Measurements from ENCODE around the gene TM9SF2. TPM values are rescaled to one million over a fixed set of nuclear protein-coding genes. Genes with fewer than 3 reads are reported as not detected.
"Not testable (repeated sequence)": the region's sequence is repeated elsewhere in the genome, so short reads cannot be mapped to it uniquely, and the experiment has no call there.

The TM9SF2 gene
- total RNA-seq, 1 donor from 2014 or later: 59.9 TPM

DNA sequence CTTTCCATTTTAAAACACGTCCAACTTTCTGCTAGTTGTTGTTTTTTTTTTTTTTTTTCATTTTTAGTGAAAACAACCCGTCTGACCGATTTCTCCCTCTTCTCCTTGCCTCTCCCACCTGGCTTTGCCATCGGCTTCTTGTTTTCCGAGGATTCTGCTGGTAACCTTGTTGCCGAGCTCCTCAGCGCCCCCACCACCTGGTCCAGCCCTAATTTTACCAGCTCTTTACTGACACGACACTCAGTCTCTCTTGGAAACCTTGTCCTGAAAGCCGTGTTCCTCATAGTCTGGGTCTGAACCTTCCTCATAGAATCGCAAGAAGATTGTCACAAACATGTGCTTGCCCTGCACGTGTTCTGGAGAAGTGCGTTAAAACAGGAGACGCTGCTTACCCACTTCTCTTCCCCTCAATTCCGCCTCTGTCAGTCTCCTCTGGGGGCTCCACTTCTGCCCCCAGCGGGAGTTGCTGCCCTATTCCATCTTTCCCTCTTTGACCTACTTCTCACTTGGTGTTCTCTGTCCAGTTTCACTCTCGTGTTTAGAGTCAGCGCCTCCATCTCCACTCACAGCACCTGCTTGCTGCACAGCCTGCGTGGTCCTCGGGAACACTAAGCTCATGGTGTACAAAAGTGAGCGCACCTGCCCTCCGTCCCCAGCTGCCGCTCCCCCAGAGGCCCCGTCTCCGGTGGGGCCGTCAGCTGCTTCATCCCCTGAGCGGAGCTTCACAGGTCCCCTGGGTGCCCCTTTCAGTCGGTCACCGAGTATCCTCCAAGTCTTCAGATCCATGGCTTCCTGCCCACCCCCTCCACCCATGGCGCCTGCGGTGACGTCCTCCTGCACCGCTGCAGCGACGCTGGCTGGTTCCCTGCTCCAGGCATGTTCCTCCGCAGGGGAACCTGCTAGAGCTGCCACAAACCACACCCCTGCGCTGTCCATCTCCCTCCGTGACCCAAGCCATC lies 65.1 kb downstream of the TM9SF2 start:
- intact Hi-C loops (cut with micrococcal nuclease): no loop called here
- no peak for ATAC-seq
- no peak for DNase-seq

- DNase-seq; intact Hi-C loops (cut with micrococcal nuclease); ATAC-seq: not testable (repeated sequence)
Measured at GRCh38 chr13:99568901-99569300, 67.6 kb downstream of the TM9SF2 start.

DNA sequence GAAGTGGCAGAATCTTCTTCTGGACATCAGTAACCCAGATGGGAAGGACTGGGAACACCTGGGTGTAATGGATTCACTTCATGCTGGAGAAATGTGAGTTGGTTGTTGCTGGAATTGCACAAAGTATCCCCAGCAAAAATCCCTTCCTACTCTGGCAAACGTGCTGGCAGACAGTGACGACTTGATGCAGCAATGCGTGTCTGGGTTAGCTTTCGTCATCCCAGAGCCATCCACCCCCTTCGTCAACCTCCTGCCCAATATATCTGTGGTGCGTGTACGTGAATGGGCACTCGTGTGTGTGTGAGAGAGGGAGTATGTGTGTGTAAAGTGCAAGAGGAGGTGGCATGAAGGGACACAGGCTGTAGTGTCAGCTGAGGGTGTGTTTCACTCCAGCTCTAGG lies 70.9 kb downstream of the TM9SF2 start:
- DNase-seq (no peak), ATAC-seq (no peak)
- intact Hi-C loops (cut with micrococcal nuclease): no loop called here

DNA sequence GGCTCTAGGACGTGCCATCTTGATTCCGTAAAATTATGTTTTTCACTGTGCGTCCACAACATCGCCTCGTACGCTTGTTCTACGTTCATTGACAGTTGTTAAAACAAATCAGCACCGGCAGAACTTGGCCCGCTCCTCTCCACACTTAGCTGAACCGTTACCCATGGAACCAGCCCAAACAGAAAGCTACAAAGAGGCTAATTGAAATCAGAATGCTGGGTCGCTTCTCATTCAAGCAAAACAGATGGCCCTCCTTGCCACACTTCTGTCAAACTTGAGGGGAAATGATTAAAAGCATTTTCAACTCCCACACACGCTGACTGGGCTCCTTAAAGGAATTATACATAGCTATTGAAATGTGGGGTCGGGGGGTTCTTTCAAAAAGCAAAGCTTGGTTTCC lies 71.6 kb downstream of the TM9SF2 start:
- no peak for ATAC-seq
- intact Hi-C loops (cut with micrococcal nuclease): no loop called here
- no peak for DNase-seq

- ATAC-seq (no peak), DNase-seq (no peak)
- intact Hi-C loops (cut with micrococcal nuclease): no loop called here
Measured at GRCh38 chr13:99575376-99576120, 74.3 kb downstream of the TM9SF2 start.

GRCh38 chr13:99577934-99578917 lies 77.0 kb downstream of the TM9SF2 start:
- intact Hi-C loops (cut with micrococcal nuclease): no loop called here
- peak; percentile 48 for ATAC-seq
- DNase-seq: no peak

GRCh38 chr13:99580500-99581268 lies 79.4 kb downstream of the TM9SF2 start:
- ATAC-seq (no peak), DNase-seq (no peak)
- intact Hi-C loops (cut with micrococcal nuclease): no loop called here

DNA sequence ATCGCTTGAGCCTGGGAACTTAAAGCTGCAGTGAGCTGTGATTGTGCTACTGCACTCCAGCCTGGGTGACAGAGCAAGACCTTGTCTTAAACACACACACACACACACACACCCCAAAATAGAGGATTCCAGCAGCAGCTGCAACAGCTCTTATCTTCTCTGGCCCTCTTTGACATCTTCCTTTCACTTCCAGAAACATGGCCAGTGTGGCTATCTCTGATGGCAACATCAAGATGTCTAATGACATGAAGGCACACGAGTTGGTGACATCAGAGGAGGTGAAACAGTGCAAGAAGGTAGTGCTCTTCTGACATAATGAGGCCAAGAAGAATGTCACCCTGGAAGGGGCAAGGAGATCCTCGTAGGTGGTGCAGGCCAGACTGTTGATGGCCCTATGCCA lies 81.2 kb downstream of the TM9SF2 start:
- no peak for DNase-seq
- intact Hi-C loops (cut with micrococcal nuclease): no loop called here
- no peak for ATAC-seq

DNA sequence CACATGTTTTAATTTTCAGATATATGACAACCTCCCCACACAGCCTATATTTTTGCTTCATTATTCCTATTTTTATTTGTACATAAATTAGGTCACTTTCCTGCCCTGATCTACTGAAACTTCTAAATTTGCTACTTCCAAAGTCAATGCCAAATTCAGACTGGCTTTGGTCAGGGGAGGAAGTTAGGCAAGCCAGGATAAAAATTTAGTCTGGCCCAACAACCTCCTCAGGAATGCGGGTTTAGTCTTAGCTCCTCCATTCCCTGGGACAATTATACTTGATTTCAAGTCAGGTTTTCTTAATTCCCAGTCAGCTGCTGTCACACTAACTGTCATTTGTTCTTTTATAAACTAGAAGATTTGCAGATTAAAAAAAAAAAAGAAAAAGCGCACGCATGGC lies 84.3 kb downstream of the TM9SF2 start:
- no peak for DNase-seq
- no peak for ATAC-seq
- intact Hi-C loops (cut with micrococcal nuclease): no loop called here

DNA sequence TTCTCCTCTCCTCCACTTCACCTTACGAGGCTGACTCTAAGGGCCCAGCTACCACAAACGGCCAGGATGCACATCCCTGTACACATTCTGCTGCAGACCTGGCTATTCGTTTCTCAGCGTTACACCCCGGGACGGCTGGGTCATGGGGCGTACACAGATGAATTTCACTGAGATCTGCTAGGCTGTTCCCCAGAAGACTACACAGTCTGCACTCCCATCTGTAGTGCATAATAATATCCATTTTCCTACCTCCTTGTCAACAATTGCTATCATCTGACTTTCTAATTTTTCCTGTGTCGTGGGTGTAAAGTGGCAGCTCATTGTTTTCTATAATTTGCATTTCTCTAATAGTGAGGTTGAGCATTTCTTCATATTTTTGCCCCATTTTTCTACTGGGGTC lies 85.7 kb downstream of the TM9SF2 start:
- intact Hi-C loops (cut with micrococcal nuclease): no loop called here
- ATAC-seq (no peak), DNase-seq (no peak)

DNA sequence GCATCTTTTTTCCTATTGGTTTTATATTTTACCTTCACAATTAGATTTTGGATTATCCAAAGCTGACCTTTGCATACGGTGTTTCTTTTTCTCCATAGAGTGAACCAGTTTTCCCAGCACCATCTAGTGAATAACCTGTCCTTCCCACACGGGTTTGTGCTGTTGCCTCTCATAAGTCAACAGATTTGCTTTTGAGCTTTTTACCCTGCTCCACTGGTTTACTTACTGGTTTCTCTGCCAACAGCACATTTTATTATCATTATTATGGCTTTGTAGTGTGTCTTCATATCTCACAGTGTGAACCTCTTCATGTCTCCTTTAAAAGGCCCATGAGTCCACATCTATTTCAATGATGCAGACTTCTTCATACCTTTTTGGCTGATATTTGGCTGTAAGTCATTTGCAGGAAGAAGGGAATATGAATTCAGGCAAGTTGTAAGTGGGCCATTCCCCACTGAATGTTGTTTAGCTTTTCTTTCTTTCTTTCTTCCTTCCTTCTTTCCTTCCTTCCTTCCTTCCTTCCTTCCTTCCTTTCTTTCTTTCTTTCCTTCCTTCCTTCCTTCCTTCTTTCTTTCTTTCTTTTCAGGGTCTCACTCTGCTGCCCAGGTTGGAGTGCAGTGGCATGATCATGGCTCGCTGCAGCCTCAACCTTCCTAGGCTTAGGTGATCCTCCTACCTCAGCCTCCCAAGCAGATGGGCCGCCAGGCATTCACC lies 86.8 kb downstream of the TM9SF2 start:
- DNase-seq (no peak), ATAC-seq (no peak)
- intact Hi-C loops (cut with micrococcal nuclease): no loop called here

DNA sequence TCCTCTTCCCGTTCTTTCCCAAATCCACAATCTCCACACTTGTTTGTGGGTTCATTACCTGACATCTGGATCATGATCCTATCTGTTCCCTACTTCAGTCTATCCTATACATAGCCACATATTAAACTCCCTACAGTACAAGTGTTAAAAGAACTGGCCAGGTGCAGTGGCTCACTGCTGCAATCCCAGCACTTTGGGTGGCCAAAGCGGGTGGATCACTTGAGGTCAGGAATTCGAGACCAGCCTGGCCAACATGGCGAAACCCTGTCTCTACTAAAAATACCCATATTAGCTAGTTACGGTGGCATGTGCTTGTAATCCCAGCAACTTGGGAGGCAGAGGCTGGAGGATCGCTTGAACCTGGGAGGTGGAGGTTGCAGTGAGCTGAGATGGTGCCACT lies 88.3 kb downstream of the TM9SF2 start:
- intact Hi-C loops (cut with micrococcal nuclease): no loop called here
- no peak for DNase-seq
- no peak for ATAC-seq

DNA sequence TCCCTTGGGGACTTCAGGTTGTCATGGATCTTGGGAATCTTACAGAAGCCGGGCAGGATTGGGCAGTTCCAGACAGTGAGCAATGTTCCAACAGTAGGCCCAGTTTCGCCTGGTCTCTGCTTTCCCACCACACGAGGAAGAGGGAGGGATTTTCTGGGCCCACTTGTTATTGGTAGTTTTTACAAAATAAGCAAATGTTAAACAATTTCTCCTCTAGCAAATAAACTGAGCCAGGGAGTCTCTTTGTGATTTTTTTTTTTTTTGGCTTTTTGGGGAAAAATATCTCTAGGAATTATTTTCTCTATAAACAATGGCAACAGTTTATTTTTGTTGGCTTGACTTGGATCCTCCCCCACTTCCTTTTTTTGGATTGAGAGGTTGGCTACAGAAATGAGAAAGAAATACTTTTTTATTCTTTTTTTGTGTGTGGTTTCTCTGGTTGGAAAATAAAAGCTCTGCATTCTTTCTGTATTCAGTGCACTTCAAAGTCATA lies 89.3 kb downstream of the TM9SF2 start:
- intact Hi-C loops (cut with micrococcal nuclease): no loop called here
- ATAC-seq (no peak), DNase-seq (no peak)

DNA sequence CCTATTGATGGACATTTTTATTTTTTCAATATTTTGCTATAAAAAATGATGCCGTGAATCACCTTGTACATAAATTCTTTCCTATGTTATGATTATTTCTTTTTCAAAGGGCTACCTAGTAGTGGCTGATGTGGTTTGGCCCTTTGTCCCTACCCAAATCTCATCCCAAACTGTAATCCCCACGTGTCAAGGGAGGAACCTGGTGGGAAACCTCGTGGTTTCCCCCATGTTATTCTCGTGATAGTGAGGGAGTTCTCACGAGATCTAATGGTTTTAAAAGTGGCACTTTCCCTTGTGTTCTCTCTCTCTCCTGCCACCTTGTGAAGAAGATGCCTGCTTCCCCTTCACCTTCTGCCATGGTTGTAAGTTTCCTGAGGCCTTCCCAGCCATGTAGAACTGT lies 94.9 kb downstream of the TM9SF2 start:
- DNase-seq: no peak
- ATAC-seq: no peak
- intact Hi-C loops (cut with micrococcal nuclease): no loop called here

DNA sequence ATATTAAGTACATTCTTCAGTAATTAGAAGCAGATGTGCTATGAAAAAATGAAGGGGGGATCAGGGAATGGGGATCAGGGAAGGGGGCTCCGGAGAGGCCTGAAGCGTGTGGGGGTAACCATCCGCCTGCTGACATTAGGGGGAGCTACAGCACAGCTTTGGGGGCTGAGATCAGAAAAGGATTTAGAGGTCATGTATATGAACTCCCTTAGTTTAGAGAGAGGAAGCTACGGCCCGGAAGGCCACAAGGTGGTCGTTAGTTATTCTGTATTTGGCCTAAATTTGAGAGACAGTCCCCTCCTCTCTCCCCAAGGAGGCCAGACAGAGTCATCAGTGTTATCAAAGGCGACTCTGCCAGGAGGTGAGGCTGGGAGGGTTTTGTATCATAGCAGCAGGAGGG lies 99.0 kb downstream of the TM9SF2 start:
- intact Hi-C loops (cut with micrococcal nuclease): no loop called here

GRCh38 chr13:99601535-99601934 lies 100.3 kb downstream of the TM9SF2 start:
- no peak for DNase-seq
- intact Hi-C loops (cut with micrococcal nuclease): no loop called here
- no peak for ATAC-seq

More for the DNA sequence above, 99.0 kb downstream of the TM9SF2 start:
- ATAC-seq (no peak), DNase-seq (no peak)

- ATAC-seq (no peak), DNase-seq (no peak)
- intact Hi-C loops (cut with micrococcal nuclease): no loop called here
Measured at GRCh38 chr13:99604636-99605035, 103.4 kb downstream of the TM9SF2 start.
